ENCODE measurements around the gene AOC3.

DNA sequence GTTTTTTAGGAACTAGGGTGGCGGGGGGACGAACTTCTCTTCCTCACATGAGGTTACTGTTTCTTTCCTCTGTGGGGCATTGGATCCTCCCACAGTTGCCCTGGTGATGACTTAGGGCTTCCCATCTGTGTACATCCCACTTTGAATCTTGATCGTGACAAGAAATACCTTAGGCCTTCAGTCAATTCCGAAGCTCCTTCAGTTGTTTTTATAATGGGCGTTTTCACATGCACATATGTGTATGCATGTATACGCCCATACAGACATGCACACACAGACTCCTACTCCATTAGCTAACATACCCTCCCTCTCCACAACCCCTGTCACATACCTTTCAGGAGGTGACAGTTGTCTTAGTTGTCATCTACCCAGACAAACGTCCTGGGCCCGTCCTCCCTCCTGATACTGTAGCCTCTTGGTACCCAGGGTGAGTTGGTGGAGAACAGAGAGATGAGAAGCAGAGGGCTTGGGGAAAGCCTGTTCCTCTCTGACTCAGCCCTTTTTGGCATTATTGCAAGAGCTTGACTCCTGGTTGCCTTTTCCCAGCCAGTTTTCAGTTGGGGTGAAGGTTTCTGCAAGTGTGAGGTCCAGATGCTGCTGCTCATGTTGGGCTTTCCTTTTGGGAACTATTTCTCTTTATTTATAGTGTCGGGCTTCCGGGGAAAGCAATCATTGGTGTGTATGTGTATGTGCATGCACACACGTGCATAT lies 8.9 kb upstream of the AOC3 start:
- TF ChIP-seq EP300 (IDR thresholded peaks at IDR 0.05) = no peak
- TF ChIP-seq, protein P1, sequence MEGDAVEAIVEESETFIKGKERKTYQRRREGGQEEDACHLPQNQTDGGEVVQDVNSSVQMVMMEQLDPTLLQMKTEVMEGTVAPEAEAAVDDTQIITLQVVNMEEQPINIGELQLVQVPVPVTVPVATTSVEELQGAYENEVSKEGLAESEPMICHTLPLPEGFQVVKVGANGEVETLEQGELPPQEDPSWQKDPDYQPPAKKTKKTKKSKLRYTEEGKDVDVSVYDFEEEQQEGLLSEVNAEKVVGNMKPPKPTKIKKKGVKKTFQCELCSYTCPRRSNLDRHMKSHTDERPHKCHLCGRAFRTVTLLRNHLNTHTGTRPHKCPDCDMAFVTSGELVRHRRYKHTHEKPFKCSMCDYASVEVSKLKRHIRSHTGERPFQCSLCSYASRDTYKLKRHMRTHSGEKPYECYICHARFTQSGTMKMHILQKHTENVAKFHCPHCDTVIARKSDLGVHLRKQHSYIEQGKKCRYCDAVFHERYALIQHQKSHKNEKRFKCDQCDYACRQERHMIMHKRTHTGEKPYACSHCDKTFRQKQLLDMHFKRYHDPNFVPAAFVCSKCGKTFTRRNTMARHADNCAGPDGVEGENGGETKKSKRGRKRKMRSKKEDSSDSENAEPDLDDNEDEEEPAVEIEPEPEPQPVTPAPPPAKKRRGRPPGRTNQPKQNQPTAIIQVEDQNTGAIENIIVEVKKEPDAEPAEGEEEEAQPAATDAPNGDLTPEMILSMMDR (IDR thresholded peaks at IDR 0.05) = no peak
